OCI-LY3 (cell line): ENCODE results near the gene RTN4R.

Experiments used
- EZH2phosphoT487 ChIP-seq: fragments of 200-600 bp; shearing (Covaris generic); IDR thresholded peaks from 2 replicates; pipeline ENCODE4 v1.6.1; 2018; ENCODE audit warnings: antibody characterized with exemption, mixed run types, low read depth
- TF ChIP-seq, protein P1 (sequence below): fragments of 200-600, 300-600 bp; sonication (generic); IDR thresholded peaks from 2 replicates; pipeline ENCODE4 v1.5.1; 2014; ENCODE audit warnings: antibody characterized with exemption, low read length, low read depth

DNA sequence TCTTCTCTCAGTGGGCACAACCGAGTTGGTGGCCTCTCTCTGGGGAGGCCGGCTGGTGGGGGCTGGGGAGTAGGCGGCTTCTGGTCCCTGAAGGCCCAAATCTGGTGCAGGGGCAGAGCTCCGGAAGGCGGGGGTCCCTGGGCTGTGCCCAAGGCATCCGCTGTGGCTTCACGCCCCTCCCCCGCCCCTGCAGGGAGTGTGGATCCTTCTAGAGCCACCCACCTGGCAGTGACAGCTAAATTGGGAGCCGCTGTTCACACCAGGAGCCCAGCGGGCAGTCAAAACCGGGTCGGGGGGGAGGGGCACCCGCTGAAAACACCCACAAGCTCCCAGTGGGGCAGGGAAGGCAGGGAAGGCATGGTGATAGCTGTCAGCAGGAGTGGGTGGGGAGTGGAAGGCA is 4.6 kb upstream of the RTN4R start:
- TF ChIP-seq, protein P1, sequence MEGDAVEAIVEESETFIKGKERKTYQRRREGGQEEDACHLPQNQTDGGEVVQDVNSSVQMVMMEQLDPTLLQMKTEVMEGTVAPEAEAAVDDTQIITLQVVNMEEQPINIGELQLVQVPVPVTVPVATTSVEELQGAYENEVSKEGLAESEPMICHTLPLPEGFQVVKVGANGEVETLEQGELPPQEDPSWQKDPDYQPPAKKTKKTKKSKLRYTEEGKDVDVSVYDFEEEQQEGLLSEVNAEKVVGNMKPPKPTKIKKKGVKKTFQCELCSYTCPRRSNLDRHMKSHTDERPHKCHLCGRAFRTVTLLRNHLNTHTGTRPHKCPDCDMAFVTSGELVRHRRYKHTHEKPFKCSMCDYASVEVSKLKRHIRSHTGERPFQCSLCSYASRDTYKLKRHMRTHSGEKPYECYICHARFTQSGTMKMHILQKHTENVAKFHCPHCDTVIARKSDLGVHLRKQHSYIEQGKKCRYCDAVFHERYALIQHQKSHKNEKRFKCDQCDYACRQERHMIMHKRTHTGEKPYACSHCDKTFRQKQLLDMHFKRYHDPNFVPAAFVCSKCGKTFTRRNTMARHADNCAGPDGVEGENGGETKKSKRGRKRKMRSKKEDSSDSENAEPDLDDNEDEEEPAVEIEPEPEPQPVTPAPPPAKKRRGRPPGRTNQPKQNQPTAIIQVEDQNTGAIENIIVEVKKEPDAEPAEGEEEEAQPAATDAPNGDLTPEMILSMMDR, result no peak
- TF ChIP-seq EZH2phosphoT487, result no peak
